ENCODE results near the gene ST6GALNAC3.

Gene ST6GALNAC3

DNA sequence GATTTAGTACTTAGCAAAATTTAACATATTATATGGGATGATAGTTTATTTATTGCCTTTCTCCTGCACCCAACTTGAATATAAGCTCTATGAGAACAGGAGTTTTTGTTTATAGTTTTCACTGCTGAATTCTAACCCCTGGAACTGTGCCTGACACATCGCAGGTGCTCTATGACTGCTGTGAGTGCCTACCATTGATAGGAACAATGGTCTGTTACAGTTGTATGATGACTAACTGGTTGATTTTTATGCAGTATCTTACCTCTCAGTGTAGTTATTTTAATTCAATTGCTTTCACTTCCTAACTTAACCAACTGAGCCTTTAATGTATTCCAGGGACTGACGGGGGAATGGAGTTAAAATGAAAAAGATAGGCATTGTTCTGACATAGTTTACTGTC is 336.0 kb downstream of the ST6GALNAC3 start:
- DNase-seq (ENCODE audit: low spot score) (no peak), FAIRE-seq (no peak)

DNA sequence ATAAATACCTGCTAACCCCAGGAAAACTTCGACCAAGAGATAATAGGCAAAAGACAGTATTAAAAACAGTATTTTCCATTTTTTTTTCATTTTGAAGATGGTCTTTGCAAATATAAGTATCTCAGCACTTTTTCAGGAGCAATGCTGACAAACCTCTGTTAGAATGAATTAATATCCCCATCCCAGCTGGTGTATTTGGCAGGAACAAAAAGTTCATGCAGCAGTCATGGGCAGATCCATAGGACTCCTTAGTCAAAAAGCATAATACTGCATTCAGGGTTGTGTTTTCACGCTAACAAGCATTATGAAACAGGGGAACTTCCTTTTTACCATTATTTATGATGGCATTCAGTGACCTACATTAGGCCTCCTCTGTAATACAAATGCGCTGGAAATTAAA is 344.0 kb downstream of the ST6GALNAC3 start:
- DNase-seq (ENCODE audit: low spot score) (no peak), FAIRE-seq (no peak)

- FAIRE-seq (no peak), DNase-seq (ENCODE audit: low spot score) (no peak)
These were observed 345.1 kb downstream of the ST6GALNAC3 start for GRCh38 chr1:76419603-76420002.

- FAIRE-seq: no peak
- DNase-seq (ENCODE audit: low spot score): no peak
These were observed 350.9 kb downstream of the ST6GALNAC3 start for GRCh38 chr1:76425201-76426145.

- DNase-seq (ENCODE audit: low spot score) (no peak), FAIRE-seq (no peak)
These were observed 352.1 kb downstream of the ST6GALNAC3 start for GRCh38 chr1:76426606-76427005.

DNA sequence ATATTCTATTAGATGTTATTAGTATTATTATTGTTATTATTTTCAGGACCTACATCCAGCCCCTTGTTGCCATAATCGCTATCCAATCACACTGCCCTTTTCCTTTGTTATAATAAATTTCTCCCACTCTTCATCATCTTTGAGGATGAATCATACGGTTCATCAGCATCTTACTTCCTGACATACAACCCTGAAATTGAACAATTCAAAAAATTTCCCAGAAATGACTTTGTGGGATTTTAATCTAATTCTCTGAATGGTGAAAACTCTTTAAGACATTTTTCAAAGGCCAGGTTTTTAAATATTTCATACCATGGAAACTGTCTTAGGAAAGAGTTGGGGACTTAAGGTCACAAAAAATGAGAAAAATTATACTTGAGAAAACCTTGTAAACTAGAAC is 353.5 kb downstream of the ST6GALNAC3 start:
- DNase-seq (ENCODE audit: low spot score): no peak
- no peak for FAIRE-seq

- FAIRE-seq (no peak), DNase-seq (ENCODE audit: low spot score) (no peak)
These were observed 356.0 kb downstream of the ST6GALNAC3 start for GRCh38 chr1:76430531-76430930.

GRCh38 chr1:76433526-76433925 is 359.0 kb downstream of the ST6GALNAC3 start:
- no peak for DNase-seq (ENCODE audit: low spot score)
- FAIRE-seq: no peak

DNA sequence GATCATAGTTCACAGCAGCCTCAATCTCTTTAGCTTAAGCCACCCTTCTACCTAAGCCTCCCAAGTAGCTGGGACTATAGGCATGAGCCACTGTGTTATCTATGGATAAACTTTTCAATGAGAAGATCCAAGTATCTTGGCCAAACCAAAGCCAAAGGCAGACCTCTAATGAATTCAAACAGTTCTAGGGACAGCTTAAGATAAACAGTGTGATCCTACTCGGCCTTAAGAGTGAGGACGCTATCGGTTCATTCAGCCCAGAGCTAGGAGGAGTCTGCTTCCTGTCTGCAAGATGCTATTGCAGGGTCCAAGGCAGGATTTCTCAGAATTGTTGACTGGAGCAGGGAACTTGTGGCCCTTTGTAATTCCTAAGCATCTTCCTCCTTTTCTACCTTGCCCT is 368.7 kb downstream of the ST6GALNAC3 start:
- DNase-seq (ENCODE audit: low spot score) (no peak), FAIRE-seq (no peak)

GRCh38 chr1:76444773-76445172 is 370.2 kb downstream of the ST6GALNAC3 start:
- DNase-seq (ENCODE audit: low spot score) (no peak), FAIRE-seq (no peak)

DNA sequence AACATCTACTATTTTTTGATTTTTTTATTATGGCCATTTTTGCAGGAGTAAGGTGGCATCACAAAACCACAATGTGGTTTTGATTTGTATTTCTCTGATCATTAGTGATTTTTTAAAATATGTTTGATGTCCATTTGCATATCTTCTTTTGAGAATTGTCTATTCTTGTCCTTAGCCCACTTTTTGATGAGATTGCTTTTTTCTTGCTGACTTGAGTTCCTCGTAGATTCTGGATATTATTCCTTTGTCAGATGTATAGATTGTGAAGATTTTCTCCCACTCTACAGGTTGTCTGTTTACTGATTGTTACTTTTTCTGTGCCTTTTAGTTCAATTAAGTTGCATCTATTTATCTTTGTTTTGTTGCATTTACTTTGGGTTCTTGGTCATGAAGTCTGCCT is 375.7 kb downstream of the ST6GALNAC3 start:
- FAIRE-seq (no peak), DNase-seq (ENCODE audit: low spot score) (no peak)

- FAIRE-seq: no peak
These were observed 388.7 kb downstream of the ST6GALNAC3 start for GRCh38 chr1:76463278-76463677.

GRCh38 chr1:76463849-76464248 is 389.3 kb downstream of the ST6GALNAC3 start:
- FAIRE-seq (no peak), DNase-seq (ENCODE audit: low spot score) (no peak)

More at GRCh38 chr1:76463278-76463677, 388.7 kb downstream of the ST6GALNAC3 start:
- DNase-seq (ENCODE audit: low spot score): no peak

- DNase-seq (ENCODE audit: low spot score): no peak
- no peak for FAIRE-seq
These were observed 390.5 kb downstream of the ST6GALNAC3 start for GRCh38 chr1:76465030-76465429.

- DNase-seq (ENCODE audit: low spot score): no peak
- no peak for FAIRE-seq
These were observed 395.6 kb downstream of the ST6GALNAC3 start for GRCh38 chr1:76470166-76470565.

- FAIRE-seq (no peak), DNase-seq (ENCODE audit: low spot score) (no peak)
These were observed 397.0 kb downstream of the ST6GALNAC3 start for GRCh38 chr1:76471536-76471935.

DNA sequence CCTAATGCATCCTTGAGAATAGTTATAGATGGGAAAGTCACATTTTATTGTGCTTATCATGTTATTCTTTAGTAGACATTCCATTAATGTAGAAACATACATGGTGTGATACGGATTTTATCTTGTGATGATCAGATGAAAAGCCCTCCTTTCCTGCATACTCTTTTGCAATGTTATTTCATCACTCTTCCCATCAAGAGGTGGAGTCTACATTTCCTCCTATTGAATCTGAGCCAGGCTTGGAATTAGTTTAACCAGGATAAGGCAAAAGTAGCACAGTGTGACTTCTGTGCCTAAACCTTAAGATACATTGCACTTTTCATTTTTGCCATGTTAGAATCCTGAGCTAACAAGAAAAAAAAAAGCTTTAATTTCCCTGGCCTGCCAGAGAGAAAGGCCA is 399.0 kb downstream of the ST6GALNAC3 start:
- FAIRE-seq: no peak
- no peak for DNase-seq (ENCODE audit: low spot score)

- no peak for DNase-seq (ENCODE audit: low spot score)
- FAIRE-seq: no peak
These were observed 400.4 kb downstream of the ST6GALNAC3 start for GRCh38 chr1:76474922-76475321.

GRCh38 chr1:76477156-76477555 is 402.6 kb downstream of the ST6GALNAC3 start:
- FAIRE-seq: no peak
- no peak for DNase-seq (ENCODE audit: low spot score)

DNA sequence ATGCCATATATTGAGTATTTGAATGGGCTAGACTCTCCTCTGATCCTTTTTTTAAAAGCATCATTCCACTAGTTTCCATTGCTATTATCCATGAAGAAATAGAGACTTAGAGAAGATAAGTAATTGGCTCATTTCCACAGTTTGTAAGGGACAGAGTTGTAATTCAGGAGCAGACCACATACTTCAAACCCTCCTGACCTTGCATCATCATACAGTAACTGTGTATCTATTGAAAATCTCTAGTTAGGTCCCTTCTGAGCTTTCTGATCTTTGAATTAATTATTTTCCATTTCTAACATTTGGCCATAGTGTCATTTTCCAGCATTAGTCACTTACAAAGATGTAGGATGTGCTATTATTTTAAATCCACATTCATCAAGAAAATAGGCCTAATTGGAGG is 406.3 kb downstream of the ST6GALNAC3 start:
- FAIRE-seq (no peak), DNase-seq (ENCODE audit: low spot score) (no peak)

GRCh38 chr1:76481672-76482071 is 407.1 kb downstream of the ST6GALNAC3 start:
- FAIRE-seq (no peak), DNase-seq (ENCODE audit: low spot score) (no peak)

GRCh38 chr1:76482272-76482671 is 407.7 kb downstream of the ST6GALNAC3 start:
- FAIRE-seq (no peak), DNase-seq (ENCODE audit: low spot score) (no peak)

GRCh38 chr1:76491737-76492136 is 417.2 kb downstream of the ST6GALNAC3 start:
- DNase-seq (ENCODE audit: low spot score) (no peak), FAIRE-seq (no peak)

Measured in urothelium cell line (cell line).